HCT116 (cell line): ENCODE measurements around the gene SHC2. TPM values are rescaled to one million over a fixed set of nuclear protein-coding genes. Genes with fewer than 3 reads are reported as not detected.

Experiments used
- ATAC-seq: fragments of 200-7000 bp; cut with Tn5 transposase; 2 replicates; pipeline ENCODE4 v1.9.1; 2020; ENCODE audit warnings: mild to moderate bottlenecking, moderate library complexity
- BruUV-seq: library from RNA; stranded (reverse); fragments of 400-500 nt; replicated peaks from 2 replicates; lab custom pipeline; 2021; lab: Mats Ljungman, UMichigan
- CTCF ChIA-PET: fragments of 300-600 bp; sonication (Branson Sonifier 250); formaldehyde crosslinking; loops from one replicate; lab custom pipeline; 2021; ENCODE audit warnings: antibody characterized with exemption; lab: Charles Lee
- POLR2A ChIA-PET: fragments of 300-600, 350-600 bp; sonication (Branson Sonifier 250); formaldehyde crosslinking; loops from one replicate; lab custom pipeline; 2021; ENCODE audit warnings: antibody characterized with exemption; lab: Charles Lee
- RAD21 ChIA-PET, 2 experiments: fragments of 300-600 bp; sonication (Branson Sonifier 250); formaldehyde crosslinking; loops; one replicate each; lab custom pipeline; 2023; ENCODE audit warnings: low total read pairs in 2 of 2; ENCODE audit not compliant: uncharacterized antibody in 2 of 2, unreplicated experiment in 2 of 2, low non-redundant PET in 1 of 2; lab: Charles Lee
- DNase-seq: peaks from one replicate; pipeline ENCODE4 v3.0.0-alpha.2; 2010; ENCODE audit warnings: low read depth, low spot score
- H2AFZ ChIP-seq: fragments of 200-600 bp; shearing (Covaris generic), sonication (generic); 2 replicates; pipeline ENCODE4 v1.6.1; 2017; ENCODE audit warnings: low read depth, mixed run types, mixed read lengths, antibody characterized with exemption, low read length; ENCODE audit not compliant: poor library complexity, severe bottlenecking
- H3K27ac ChIP-seq: 2 replicates; pipeline ENCODE4 v1.5.1; 2012; ENCODE audit warnings: low read depth, low read length
- H3K27me3 ChIP-seq: fragments of 200-600 bp; sonication (generic); 2 replicates; pipeline ENCODE4 v1.6.1; 2016; ENCODE audit warnings: mixed run types, low read length, mixed read lengths; ENCODE audit not compliant: insufficient read depth
- H3K36me3 ChIP-seq, 2 experiments: fragments of 200-500 bp in 1 of 2; fragments of 200-600 bp in 1 of 2; sonication (Bioruptor generic) in 1 of 2; sonication (generic) in 1 of 2; 2 replicates each; pipeline versions ENCODE4 v1.5.1 to v1.6.1; 2014 to 2016; ENCODE audit warnings: low read length in 2 of 2, inconsistent platforms in 1 of 2, mixed read lengths in 1 of 2, mixed run types in 1 of 2; ENCODE audit not compliant: insufficient read depth in 2 of 2, control insufficient read depth in 1 of 2
- H3K4me1 ChIP-seq, 2 experiments: fragments of 200-600 bp in 1 of 2; sonication (generic) in 1 of 2; 2 replicates each; pipeline versions ENCODE4 v1.5.1 to v1.6.1; 2012 to 2017; ENCODE audit warnings: low read length in 2 of 2, inconsistent platforms in 1 of 2, mild to moderate bottlenecking in 1 of 2, mixed read lengths in 1 of 2, mixed run types in 1 of 2, moderate library complexity in 1 of 2; ENCODE audit not compliant: insufficient read depth in 2 of 2, control insufficient read depth in 1 of 2
- H3K4me2 ChIP-seq: fragments of 200-600 bp; sonication (generic); 2 replicates; pipeline ENCODE4 v1.6.1; 2017; ENCODE audit warnings: mixed run types, low read length, mixed read lengths
- H3K4me3 ChIP-seq, 2 experiments: fragments of 200-600 bp in 1 of 2; sonication (generic) in 1 of 2; replicated peaks in 1 of 2; 2 replicates each; pipeline ENCODE4 v1.5.1; 2011 to 2016; ENCODE audit warnings: low read length in 2 of 2, control low read depth in 1 of 2, low read depth in 1 of 2, mild to moderate bottlenecking in 1 of 2, mixed read lengths in 1 of 2, mixed run types in 1 of 2
- H3K79me2 ChIP-seq: fragments of 200-600 bp; sonication (generic); 2 replicates; pipeline ENCODE4 v1.6.1; 2017; ENCODE audit warnings: mild to moderate bottlenecking, mixed run types, low read length, moderate library complexity, mixed read lengths; ENCODE audit not compliant: insufficient read depth
- H3K9ac ChIP-seq: fragments of 200-600 bp; sonication (generic); 2 replicates; pipeline ENCODE4 v1.6.1; 2016; ENCODE audit warnings: low read length, mixed read lengths
- H3K9me2 ChIP-seq: fragments of 200-600 bp; sonication (generic), shearing (Covaris generic); 2 replicates; pipeline ENCODE4 v1.6.1; 2017; ENCODE audit warnings: mixed run types, mild to moderate bottlenecking, moderate library complexity; ENCODE audit not compliant: insufficient read depth
- H3K9me3 ChIP-seq, 2 experiments: fragments of 200-500 bp in 1 of 2; fragments of 200-600 bp in 1 of 2; sonication (Bioruptor generic) in 1 of 2; sonication (generic) in 1 of 2; 2 replicates each; pipeline ENCODE4 v1.6.1; 2014 to 2017; ENCODE audit warnings: low read length in 2 of 2, mixed read lengths in 2 of 2, inconsistent platforms in 1 of 2, low read depth in 1 of 2, mild to moderate bottlenecking in 1 of 2, mixed run types in 1 of 2, moderate library complexity in 1 of 2; ENCODE audit not compliant: control insufficient read depth in 1 of 2, insufficient read depth in 1 of 2
- H4K20me1 ChIP-seq: fragments of 200-600 bp; sonication (generic), shearing (Covaris generic); 2 replicates; pipeline ENCODE4 v1.6.1; 2017; ENCODE audit warnings: mixed run types, mild to moderate bottlenecking, moderate library complexity; ENCODE audit not compliant: insufficient read depth
- CBX3 ChIP-seq: IDR thresholded peaks from 2 replicates; pipeline ENCODE4 v1.6.1; 2012; ENCODE audit warnings: low read depth
- CEBPB ChIP-seq: IDR thresholded peaks from 2 replicates; pipeline ENCODE4 v1.6.1; 2012; ENCODE audit warnings: low read depth
- EZH2 ChIP-seq: fragments of 200-600 bp; sonication (generic); IDR thresholded peaks from 2 replicates; pipeline ENCODE4 v1.6.1; 2017; ENCODE audit warnings: antibody characterized with exemption, mixed run types
- EZH2phosphoT487 ChIP-seq: fragments of 200-600 bp; IDR thresholded peaks from 2 replicates; pipeline ENCODE4 v1.6.1; 2018; ENCODE audit warnings: antibody characterized with exemption, borderline replicate concordance
- JUND ChIP-seq: IDR thresholded peaks from 2 replicates; pipeline ENCODE4 v1.6.1; 2012
- MAX ChIP-seq: IDR thresholded peaks from 2 replicates; pipeline ENCODE4 v1.6.1; 2012
- POLR2A ChIP-seq: IDR thresholded peaks from 2 replicates; pipeline ENCODE4 v1.7.0; 2011; ENCODE audit warnings: borderline replicate concordance; ENCODE audit not compliant: insufficient read depth, insufficient read length; ENCODE audit errors: extremely low read depth
- POLR2AphosphoS5 ChIP-seq: IDR thresholded peaks from 2 replicates; pipeline ENCODE4 v1.6.1; 2011; ENCODE audit warnings: mild to moderate bottlenecking, low read depth, low read length, moderate library complexity
- SIN3A ChIP-seq: IDR thresholded peaks from 2 replicates; pipeline ENCODE4 v1.6.1; 2012; ENCODE audit warnings: low read depth
- SP1 ChIP-seq: IDR thresholded peaks from 2 replicates; pipeline ENCODE4 v1.6.1; 2012; ENCODE audit warnings: low read depth
- SRF ChIP-seq: IDR thresholded peaks from 2 replicates; pipeline ENCODE4 v1.6.1; 2012; ENCODE audit warnings: low read depth
- TCF7L2 ChIP-seq: IDR thresholded peaks from 2 replicates; pipeline ENCODE4 v1.7.0; 2011; ENCODE audit warnings: borderline replicate concordance, inconsistent platforms; ENCODE audit not compliant: insufficient read depth, insufficient read length; ENCODE audit errors: extremely low read depth
- YY1 ChIP-seq: IDR thresholded peaks from 2 replicates; pipeline ENCODE4 v1.6.1; 2011; ENCODE audit warnings: low read length, low read depth, moderate library complexity, mild to moderate bottlenecking; ENCODE audit not compliant: insufficient replicate concordance; ENCODE audit errors: extremely low read depth
- ZFX ChIP-seq: fragments of 450-650 bp; IDR thresholded peaks from 2 replicates; pipeline ENCODE4 v1.6.1; 2017
- ZNF274 ChIP-seq: fragments of 200-500 bp; sonication (Bioruptor generic); IDR thresholded peaks from 2 replicates; pipeline ENCODE4 v1.6.1; 2014; ENCODE audit warnings: mild to moderate bottlenecking, low read depth, low read length, inconsistent platforms
- intact Hi-C: fragments of 100-400 bp; cut with micrococcal nuclease; formaldehyde crosslinking; loops from 2 replicates; pipeline ENCODE4 v1.10.0; 2022
- total RNA-seq: library from RNA; stranded (reverse); gene quantifications from one replicate; pipeline ENCODE4 v1.2.1, GENCODE V29; 2021; ENCODE audit not compliant: unreplicated experiment
- TF ChIP-seq, protein P1 (sequence below): IDR thresholded peaks from 2 replicates; pipeline ENCODE4 v1.6.1; 2012; ENCODE audit warnings: low read depth
- TF ChIP-seq, protein P2 (sequence below): IDR thresholded peaks from 2 replicates; pipeline ENCODE4 v1.6.1; 2012
- TF ChIP-seq, protein P3 (sequence below), 3 experiments: fragments of 200-600 bp in 1 of 3; sonication (generic) in 1 of 3; IDR thresholded peaks in 2 of 3; conservative IDR thresholded peaks in 1 of 3; 2 replicates each; pipeline ENCODE4 v1.5.1; 2012 to 2017; ENCODE audit warnings: low read depth in 2 of 3, low read length in 2 of 3, antibody characterized with exemption in 1 of 3, borderline replicate concordance in 1 of 3, control low read depth in 1 of 3, mild to moderate bottlenecking in 1 of 3, mixed read lengths in 1 of 3, mixed run types in 1 of 3, moderate library complexity in 1 of 3; ENCODE audit not compliant: insufficient read depth in 1 of 3

SHC2 gene
- total RNA-seq, 1 experiment from 2014 or later, result 2.5 TPM

- H3K27ac ChIP-seq, result no peak overlapping the region
- H2AFZ ChIP-seq, result no peak overlapping the region
- no peak for DNase-seq
- RAD21 ChIA-PET, result no interaction called here
- peaks cover 0 to 6% of the 10 kb centered on the region in 2 experiments; a peak in 1 of 4 replicates for H3K9me3 ChIP-seq
- POLR2A ChIA-PET, result no interaction called here
- BruUV-seq, result no TSS peak
- ATAC-seq, result no peak
- intact Hi-C loops, result no loop called here
- no peaks in the 10 kb centered on the region for H3K4me1 ChIP-seq
- no peak overlapping the region for H3K4me3 ChIP-seq
- H3K79me2 ChIP-seq, result no peaks in the 10 kb centered on the region
- CTCF ChIA-PET, result no interaction called here
- H3K27me3 ChIP-seq, result no peaks in the 10 kb centered on the region
- H3K9ac ChIP-seq, result no peak overlapping the region
- no peaks in the 10 kb centered on the region for H3K9me2 ChIP-seq
- no peaks in the 10 kb centered on the region for H3K36me3 ChIP-seq
- no peak for TF ChIP-seq TCF7L2
- no peak for TF ChIP-seq SRF
- TF ChIP-seq POLR2AphosphoS5, result no peak
- no peak for TF ChIP-seq EZH2phosphoT487
- TF ChIP-seq CEBPB, result no peak
- no peak for TF ChIP-seq CBX3
- TF ChIP-seq SIN3A, result no peak
- no peak for TF ChIP-seq YY1
- no peak for TF ChIP-seq EZH2
- no peak for TF ChIP-seq SP1
- TF ChIP-seq MAX, result no peak
- no peak for TF ChIP-seq ZFX
- TF ChIP-seq, protein P1, sequence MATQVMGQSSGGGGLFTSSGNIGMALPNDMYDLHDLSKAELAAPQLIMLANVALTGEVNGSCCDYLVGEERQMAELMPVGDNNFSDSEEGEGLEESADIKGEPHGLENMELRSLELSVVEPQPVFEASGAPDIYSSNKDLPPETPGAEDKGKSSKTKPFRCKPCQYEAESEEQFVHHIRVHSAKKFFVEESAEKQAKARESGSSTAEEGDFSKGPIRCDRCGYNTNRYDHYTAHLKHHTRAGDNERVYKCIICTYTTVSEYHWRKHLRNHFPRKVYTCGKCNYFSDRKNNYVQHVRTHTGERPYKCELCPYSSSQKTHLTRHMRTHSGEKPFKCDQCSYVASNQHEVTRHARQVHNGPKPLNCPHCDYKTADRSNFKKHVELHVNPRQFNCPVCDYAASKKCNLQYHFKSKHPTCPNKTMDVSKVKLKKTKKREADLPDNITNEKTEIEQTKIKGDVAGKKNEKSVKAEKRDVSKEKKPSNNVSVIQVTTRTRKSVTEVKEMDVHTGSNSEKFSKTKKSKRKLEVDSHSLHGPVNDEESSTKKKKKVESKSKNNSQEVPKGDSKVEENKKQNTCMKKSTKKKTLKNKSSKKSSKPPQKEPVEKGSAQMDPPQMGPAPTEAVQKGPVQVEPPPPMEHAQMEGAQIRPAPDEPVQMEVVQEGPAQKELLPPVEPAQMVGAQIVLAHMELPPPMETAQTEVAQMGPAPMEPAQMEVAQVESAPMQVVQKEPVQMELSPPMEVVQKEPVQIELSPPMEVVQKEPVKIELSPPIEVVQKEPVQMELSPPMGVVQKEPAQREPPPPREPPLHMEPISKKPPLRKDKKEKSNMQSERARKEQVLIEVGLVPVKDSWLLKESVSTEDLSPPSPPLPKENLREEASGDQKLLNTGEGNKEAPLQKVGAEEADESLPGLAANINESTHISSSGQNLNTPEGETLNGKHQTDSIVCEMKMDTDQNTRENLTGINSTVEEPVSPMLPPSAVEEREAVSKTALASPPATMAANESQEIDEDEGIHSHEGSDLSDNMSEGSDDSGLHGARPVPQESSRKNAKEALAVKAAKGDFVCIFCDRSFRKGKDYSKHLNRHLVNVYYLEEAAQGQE, result no peak
- TF ChIP-seq, protein P2, sequence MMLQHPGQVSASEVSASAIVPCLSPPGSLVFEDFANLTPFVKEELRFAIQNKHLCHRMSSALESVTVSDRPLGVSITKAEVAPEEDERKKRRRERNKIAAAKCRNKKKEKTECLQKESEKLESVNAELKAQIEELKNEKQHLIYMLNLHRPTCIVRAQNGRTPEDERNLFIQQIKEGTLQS, result no peak
- no peak for TF ChIP-seq POLR2A
- no peak for TF ChIP-seq JUND
- TF ChIP-seq ZNF274, result no peak
- TF ChIP-seq, protein P3, sequence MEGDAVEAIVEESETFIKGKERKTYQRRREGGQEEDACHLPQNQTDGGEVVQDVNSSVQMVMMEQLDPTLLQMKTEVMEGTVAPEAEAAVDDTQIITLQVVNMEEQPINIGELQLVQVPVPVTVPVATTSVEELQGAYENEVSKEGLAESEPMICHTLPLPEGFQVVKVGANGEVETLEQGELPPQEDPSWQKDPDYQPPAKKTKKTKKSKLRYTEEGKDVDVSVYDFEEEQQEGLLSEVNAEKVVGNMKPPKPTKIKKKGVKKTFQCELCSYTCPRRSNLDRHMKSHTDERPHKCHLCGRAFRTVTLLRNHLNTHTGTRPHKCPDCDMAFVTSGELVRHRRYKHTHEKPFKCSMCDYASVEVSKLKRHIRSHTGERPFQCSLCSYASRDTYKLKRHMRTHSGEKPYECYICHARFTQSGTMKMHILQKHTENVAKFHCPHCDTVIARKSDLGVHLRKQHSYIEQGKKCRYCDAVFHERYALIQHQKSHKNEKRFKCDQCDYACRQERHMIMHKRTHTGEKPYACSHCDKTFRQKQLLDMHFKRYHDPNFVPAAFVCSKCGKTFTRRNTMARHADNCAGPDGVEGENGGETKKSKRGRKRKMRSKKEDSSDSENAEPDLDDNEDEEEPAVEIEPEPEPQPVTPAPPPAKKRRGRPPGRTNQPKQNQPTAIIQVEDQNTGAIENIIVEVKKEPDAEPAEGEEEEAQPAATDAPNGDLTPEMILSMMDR (IDR thresholded peaks at IDR 0.05 in 2 of 3, conservative IDR thresholded peaks at IDR 0.05 in 1 of 3; ENCODE audit: borderline replicate concordance in 1 of 3, insufficient read depth in 1 of 3, low read depth in 2 of 3, low read length in 2 of 3), result no peak
- no peaks in the 10 kb centered on the region for H4K20me1 ChIP-seq
- H3K4me2 ChIP-seq, result no peak overlapping the region
Measured at GRCh38 chr19:399370-399769, 61.5 kb downstream of the SHC2 start.
